ENCODE data around the gene FAM53B.

Gene FAM53B

GRCh38 chr10:124595143-124595883 is 148.9 kb downstream of the FAM53B start:
- H3K9me3 ChIP-seq, result peaks cover 37% of the 10 kb centered on the region
- peak overlapping the region; percentile 77; the same call in 1 of the 2 replicates for H3K27ac ChIP-seq
- no peaks in the 10 kb centered on the region for H3K27me3 ChIP-seq
- no peaks in the 10 kb centered on the region for H3K36me3 ChIP-seq
- no peak for TF ChIP-seq Cebpa-rat (IDR thresholded peaks at IDR 0.05)
- H3K4me2 ChIP-seq, result peak overlapping the region; percentile 92
- H4K20me1 ChIP-seq, result peaks cover 7% of the 10 kb centered on the region; the same call in 1 of the 2 replicates
- H3K4me1 ChIP-seq, result peaks cover 76% of the 10 kb centered on the region
- H3K9ac ChIP-seq, result no peak overlapping the region; the same call in 1 of the 2 replicates
- no peak overlapping the region for H3K4me3 ChIP-seq

DNA sequence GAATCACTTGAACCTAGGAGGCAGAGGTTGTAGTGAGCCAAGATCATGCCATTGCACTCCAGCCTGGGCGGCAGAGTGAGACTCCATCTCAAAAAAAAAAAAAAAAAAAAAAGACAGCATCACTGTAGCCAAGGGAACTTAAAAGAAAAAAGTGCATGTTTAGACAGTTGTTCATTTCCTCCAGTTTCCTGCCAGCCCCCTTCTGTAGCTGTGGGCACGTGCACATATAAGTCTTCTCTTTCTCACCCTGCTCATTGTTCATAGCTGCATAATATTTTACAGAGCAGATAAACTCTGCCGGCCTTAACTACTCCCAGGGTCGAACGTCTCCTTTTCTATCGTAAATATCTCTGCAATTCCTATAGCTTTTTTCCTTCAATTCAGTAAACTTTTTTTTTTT is 149.9 kb downstream of the FAM53B start:
- Histone ChIP-seq H3K9me3 (peaks cover 37% of the 10 kb centered on the region), H3K36me3 (no peaks in the 10 kb centered on the region), H3K4me3 (no peak overlapping the region), H3K9ac (no peak overlapping the region), H4K20me1 (no peaks in the 10 kb centered on the region), H3K4me2 (no peak overlapping the region), H3K27me3 (no peaks in the 10 kb centered on the region), H3K4me1 (peaks cover 72% of the 10 kb centered on the region), H3K27ac (no peak overlapping the region)
- no peak for TF ChIP-seq Cebpa-rat (IDR thresholded peaks at IDR 0.05)

DNA sequence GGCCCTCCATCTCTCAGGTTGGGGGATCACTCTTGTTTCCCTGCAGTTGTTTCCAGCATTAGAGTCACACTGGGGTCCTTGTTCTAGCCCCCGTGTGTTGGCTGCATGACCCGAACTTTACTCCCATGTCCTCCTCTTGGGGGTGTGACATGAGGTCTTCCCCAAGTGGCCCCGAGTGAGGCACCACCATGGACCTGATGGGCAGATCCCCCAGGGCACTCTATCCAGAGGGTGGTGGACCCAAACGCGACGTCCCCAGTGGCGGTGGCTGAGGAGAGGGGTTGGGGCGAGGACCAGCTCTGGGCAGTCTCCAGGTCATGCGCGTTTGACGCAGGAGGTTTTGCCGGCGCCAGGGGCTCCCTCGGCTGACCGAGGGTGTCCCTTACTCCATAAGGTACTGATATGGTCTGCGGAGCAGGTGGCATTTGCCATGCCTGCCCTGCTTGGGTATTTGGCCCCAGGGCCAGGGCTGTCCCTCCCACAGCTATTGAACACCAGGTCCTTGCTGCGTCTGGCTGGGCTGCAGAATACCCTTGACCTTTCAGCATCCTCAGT is 150.7 kb downstream of the FAM53B start:
- H3K4me2 ChIP-seq, result no peak overlapping the region
- H3K36me3 ChIP-seq, result no peaks in the 10 kb centered on the region
- no peak overlapping the region for H3K27ac ChIP-seq
- H3K27me3 ChIP-seq, result no peaks in the 10 kb centered on the region
- H3K4me1 ChIP-seq, result peaks cover 72% of the 10 kb centered on the region
- no peak for TF ChIP-seq Cebpa-rat (IDR thresholded peaks at IDR 0.05)
- no peak overlapping the region for H3K9ac ChIP-seq
- peaks cover 37% of the 10 kb centered on the region for H3K9me3 ChIP-seq
- H3K4me3 ChIP-seq, result no peak overlapping the region
- no peaks in the 10 kb centered on the region for H4K20me1 ChIP-seq

DNA sequence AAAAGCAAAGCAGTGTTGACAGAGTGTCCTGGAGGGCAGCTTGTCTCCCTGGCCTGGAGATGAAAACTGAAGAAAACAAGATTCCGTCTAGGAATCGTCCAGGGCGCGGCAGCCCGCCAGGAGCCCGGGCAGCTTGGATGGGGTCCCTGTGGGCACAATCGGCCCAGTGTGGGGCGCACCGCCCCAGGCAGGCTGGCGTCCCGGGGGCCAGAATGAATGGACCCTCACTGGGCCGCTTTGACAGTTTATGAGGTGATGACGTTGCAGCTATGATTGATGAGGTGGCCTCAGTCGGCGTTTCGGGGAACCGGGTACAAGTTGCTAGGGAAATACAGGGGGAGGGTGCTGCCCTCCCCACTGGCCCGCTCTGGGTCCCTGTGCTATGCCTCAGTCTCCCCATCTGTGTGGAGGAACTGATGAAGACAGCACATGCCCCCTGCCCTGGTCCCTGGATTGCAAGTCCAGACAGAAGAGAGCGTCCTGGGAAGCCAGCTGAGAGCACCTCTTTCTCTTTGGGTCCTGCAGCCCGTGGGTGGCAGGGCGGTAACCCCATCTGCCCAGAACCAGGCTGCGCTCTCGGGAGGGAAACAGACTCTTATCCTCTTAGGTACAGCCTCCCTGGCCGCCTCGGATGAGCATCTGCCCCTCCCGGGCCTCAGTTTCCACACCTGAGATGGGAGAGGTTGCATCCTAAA is 151.3 kb downstream of the FAM53B start:
- Histone ChIP-seq H3K4me1 (peaks cover 72% of the 10 kb centered on the region), H3K4me3 (no peak overlapping the region), H4K20me1 (no peaks in the 10 kb centered on the region), H3K9me3 (peaks cover 37% of the 10 kb centered on the region), H3K4me2 (no peak overlapping the region), H3K27me3 (no peaks in the 10 kb centered on the region), H3K36me3 (no peaks in the 10 kb centered on the region), H3K9ac (no peak overlapping the region), H3K27ac (no peak overlapping the region)
- no peak for TF ChIP-seq Cebpa-rat (IDR thresholded peaks at IDR 0.05)

DNA sequence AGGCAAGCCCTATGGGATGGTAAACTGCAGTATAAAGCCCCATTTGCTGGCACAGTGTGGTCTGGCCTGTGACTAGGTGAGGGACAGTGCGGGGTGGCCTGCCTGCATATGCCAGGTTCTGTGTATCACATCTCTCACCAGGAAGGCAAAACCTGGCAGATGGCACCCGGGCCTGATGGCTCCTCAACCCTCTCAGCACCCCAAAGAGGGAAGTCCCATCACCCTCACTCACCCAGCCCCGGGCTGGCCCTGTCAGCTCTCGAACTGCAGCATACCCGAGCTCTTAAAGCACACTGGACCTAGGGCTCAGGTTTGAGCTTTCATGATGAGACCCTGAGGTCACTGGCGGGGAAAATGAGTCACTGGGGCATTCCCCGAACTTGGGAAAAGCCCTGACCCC is 152.1 kb downstream of the FAM53B start:
- Histone ChIP-seq H3K4me2 (no peak overlapping the region), H3K27me3 (no peaks in the 10 kb centered on the region), H3K4me3 (no peak overlapping the region), H3K36me3 (no peaks in the 10 kb centered on the region), H3K27ac (no peak overlapping the region), H4K20me1 (no peaks in the 10 kb centered on the region), H3K9ac (no peak overlapping the region), H3K9me3 (peaks cover 37% of the 10 kb centered on the region), H3K4me1 (peaks cover 69% of the 10 kb centered on the region)
- no peak for TF ChIP-seq Cebpa-rat (IDR thresholded peaks at IDR 0.05)

DNA sequence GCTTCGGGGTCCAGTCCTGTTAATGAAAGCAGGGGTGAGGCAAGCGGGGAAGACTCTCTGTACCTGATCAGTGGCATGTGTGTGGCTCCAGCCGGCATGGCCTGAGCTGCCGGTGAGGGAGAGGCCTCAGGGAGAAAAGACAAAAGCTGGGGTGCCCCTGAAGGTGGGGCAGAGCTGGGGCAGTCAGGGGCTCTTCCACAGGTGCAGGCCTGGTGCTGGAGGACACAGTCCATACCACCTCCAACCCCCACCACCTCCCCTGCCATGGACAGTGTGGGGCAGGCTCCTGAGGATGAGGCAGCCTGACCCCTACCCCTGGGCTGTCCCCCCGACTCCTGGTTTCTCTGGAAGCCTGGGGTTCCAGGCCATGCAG is 153.1 kb downstream of the FAM53B start:
- Histone ChIP-seq H3K4me3 (no peak overlapping the region), H3K9ac (0 out of 2 replicates have a peak overlapping the region, but pooled peaks have one; percentile 15), H3K27ac (no peak overlapping the region), H3K27me3 (no peaks in the 10 kb centered on the region), H4K20me1 (no peaks in the 10 kb centered on the region), H3K36me3 (no peaks in the 10 kb centered on the region), H3K9me3 (peaks cover 37% of the 10 kb centered on the region), H3K4me1 (peaks cover 67% of the 10 kb centered on the region), H3K4me2 (no peak overlapping the region)
- TF ChIP-seq Cebpa-rat (IDR thresholded peaks at IDR 0.05), result no peak

DNA sequence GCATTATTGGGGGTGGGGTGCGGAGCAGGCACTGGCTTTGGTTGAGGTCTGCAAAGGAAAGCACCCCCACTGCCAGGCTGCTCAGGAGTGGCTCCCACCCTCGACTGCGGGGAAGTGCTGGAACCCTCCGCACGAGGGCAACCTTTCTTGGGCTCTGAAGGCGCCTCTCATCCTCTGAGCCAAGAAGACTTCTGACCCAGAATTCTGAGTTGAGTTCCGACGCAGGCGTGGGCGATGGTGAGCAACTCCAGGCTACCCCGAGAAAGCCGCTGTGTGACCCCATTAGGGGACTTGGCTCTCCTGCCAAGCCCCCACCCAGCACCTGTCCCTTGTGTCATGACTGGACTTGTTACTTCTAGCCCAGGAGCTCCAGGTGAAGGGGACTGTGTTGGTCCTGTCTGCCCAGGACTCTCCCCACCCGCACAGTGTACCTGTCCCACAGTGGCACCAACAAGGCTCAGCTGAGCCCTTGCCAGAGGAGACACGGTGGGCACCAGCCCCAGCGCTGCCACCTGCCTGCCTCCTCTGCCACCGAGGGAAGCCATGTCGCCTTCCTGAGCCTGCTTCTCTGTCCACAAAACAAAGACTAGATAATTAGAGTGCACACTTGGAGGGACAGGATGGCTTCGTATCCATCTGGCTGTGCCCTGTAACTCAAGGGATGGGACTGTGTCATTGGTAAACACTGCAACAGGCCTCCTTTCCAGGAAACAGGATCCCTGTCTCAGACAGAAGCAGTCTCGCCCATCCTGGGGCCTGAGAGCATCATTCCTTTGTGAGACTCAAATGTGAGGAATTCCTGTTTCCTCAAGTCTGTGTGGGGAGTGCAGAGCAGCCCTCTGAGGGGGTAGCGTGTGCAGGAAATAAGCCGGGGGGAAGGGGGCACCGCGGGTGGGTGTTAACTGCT is 153.7 kb downstream of the FAM53B start:
- Histone ChIP-seq H3K9me3 (peaks cover 37% of the 10 kb centered on the region), H3K4me1 (peaks cover 61% of the 10 kb centered on the region), H3K4me2 (peak overlapping the region; percentile 22; the same call in 1 of the 2 replicates), H4K20me1 (no peaks in the 10 kb centered on the region), H3K27ac (peak overlapping the region; percentile 22; the same call in 1 of the 2 replicates), H3K4me3 (no peak overlapping the region), H3K9ac (0 out of 2 replicates have a peak overlapping the region, but pooled peaks have one; percentile 15), H3K27me3 (no peaks in the 10 kb centered on the region), H3K36me3 (no peaks in the 10 kb centered on the region)
- no peak for TF ChIP-seq Cebpa-rat (IDR thresholded peaks at IDR 0.05)

- Histone ChIP-seq H3K27ac (no peak overlapping the region), H3K4me3 (no peak overlapping the region), H3K9ac (no peak overlapping the region), H3K4me2 (peak overlapping the region; percentile 81), H3K27me3 (no peaks in the 10 kb centered on the region), H3K9me3 (peaks cover 32% of the 10 kb centered on the region), H4K20me1 (no peaks in the 10 kb centered on the region), H3K36me3 (no peaks in the 10 kb centered on the region), H3K4me1 (peaks cover 52% of the 10 kb centered on the region)
- no peak for TF ChIP-seq Cebpa-rat (IDR thresholded peaks at IDR 0.05)
Observed at GRCh38 chr10:124589491-124590041, 154.6 kb downstream of the FAM53B start.
